T-cell (primary cell): ENCODE measurements around the gene AK5. TPM values are rescaled to one million over a fixed set of nuclear protein-coding genes. Genes with fewer than 3 reads are reported as not detected.
"Not testable (repeated sequence)": the region's sequence is repeated elsewhere in the genome, so short reads cannot be mapped to it uniquely, and the experiment has no call there.

Source experiments
- ATAC-seq, 4 experiments: fragments of 200-7000 bp in 3 of 4; fragments of 150-1000 bp in 1 of 4; cut with Tn5 transposase; replicated peaks in 1 of 4; 1 replicate in 3 of 4; 2 replicates in 1 of 4; pipeline ENCODE4 v1.10.0; 2021; ENCODE audit warnings: moderate library complexity in 3 of 4, mild to moderate bottlenecking in 2 of 4, moderate number of reproducible peaks in 1 of 4
- CTCF ChIA-PET, 2 donors: fragments of 300-600 bp; sonication (Branson Sonifier 250); formaldehyde crosslinking; loops; one replicate each; lab custom pipeline; 2022; ENCODE audit warnings: antibody characterized with exemption in 2 of 2; lab: Charles Lee
- POLR2A ChIA-PET, 2 donors: fragments of 300-600 bp; sonication (Branson Sonifier 250); formaldehyde crosslinking; loops; one replicate each; lab custom pipeline; 2022; ENCODE audit warnings: antibody characterized with exemption in 2 of 2; lab: Charles Lee
- DNase-seq, 35 experiments: peaks; one replicate each; pipeline versions ENCODE4 v3.0.0 to v3.0.0-alpha.2; 2013 to 2023
- H3K27ac ChIP-seq: one replicate; pipeline ENCODE4 v1.5.1; 2013; ENCODE audit warnings: low read length
- H3K27me3 ChIP-seq, 2 experiments: replicated peaks in 1 of 2; 1 replicate in 1 of 2; 2 replicates in 1 of 2; pipeline versions ENCODE4 v1.6.1 to v1.7.0; 2013; ENCODE audit warnings: low read length in 1 of 2, mixed read lengths in 1 of 2; ENCODE audit not compliant: control insufficient read depth in 2 of 2, insufficient read depth in 2 of 2; ENCODE audit errors: extremely low read depth in 1 of 2
- H3K36me3 ChIP-seq, 2 donors: 1 replicate in 1 of 2; 2 replicates in 1 of 2; pipeline versions ENCODE4 v1.6.1 to v1.7.0; 2013; ENCODE audit warnings: low read length in 1 of 2; ENCODE audit not compliant: control insufficient read depth in 2 of 2, insufficient read depth in 1 of 2; ENCODE audit errors: extremely low read depth in 1 of 2
- H3K4me1 ChIP-seq, 2 experiments: 1 replicate in 1 of 2; 2 replicates in 1 of 2; pipeline versions ENCODE4 v1.6.1 to v1.7.0; 2013; ENCODE audit warnings: low read length in 2 of 2, mixed read lengths in 1 of 2; ENCODE audit not compliant: insufficient read depth in 2 of 2, control insufficient read depth in 1 of 2; ENCODE audit errors: extremely low read depth in 1 of 2
- H3K4me3 ChIP-seq, 2 donors: 1 replicate in 1 of 2; 2 replicates in 1 of 2; pipeline versions ENCODE4 v1.5.1 to v1.7.0; 2013; ENCODE audit warnings: mild to moderate bottlenecking in 2 of 2, low read length in 1 of 2, moderate library complexity in 1 of 2; ENCODE audit not compliant: control insufficient read depth in 1 of 2; ENCODE audit errors: extremely low read depth in 1 of 2
- H3K9me3 ChIP-seq: 2 replicates; pipeline ENCODE4 v1.7.0; 2013
- H3K27ac Mint-ChIP-seq, 2 donors: one replicate each; pipeline ENCODE4 v1.8.0; 2020 to 2021; ENCODE audit warnings: mild to moderate bottlenecking in 2 of 2, mixed read lengths in 2 of 2
- H3K27me3 Mint-ChIP-seq, 2 donors: one replicate each; pipeline ENCODE4 v1.8.0; 2021 to 2022; ENCODE audit warnings: mixed read lengths in 2 of 2
- H3K36me3 Mint-ChIP-seq: one replicate; pipeline ENCODE4 v1.8.0; 2021; ENCODE audit warnings: mixed read lengths
- H3K4me1 Mint-ChIP-seq, 3 donors: one replicate each; pipeline ENCODE4 v1.8.0; 2020 to 2022; ENCODE audit warnings: mixed read lengths in 3 of 3, mild to moderate bottlenecking in 1 of 3
- H3K4me3 Mint-ChIP-seq, 3 donors: one replicate each; pipeline ENCODE4 v1.8.0; 2020 to 2022; ENCODE audit warnings: mild to moderate bottlenecking in 3 of 3, mixed read lengths in 3 of 3, moderate library complexity in 3 of 3
- H3K9me3 Mint-ChIP-seq, 3 donors: one replicate each; pipeline ENCODE4 v1.8.0; 2020 to 2022; ENCODE audit warnings: mixed read lengths in 3 of 3
- WGBS: methylation state at CpG from one replicate; pipeline ENCODE4 v1.1.5; 2013; ENCODE audit warnings: missing lambda C conversion rate; ENCODE audit not compliant: insufficient coverage; 5-methylcytosine and 5-hydroxymethylcytosine counted together
- total RNA-seq, 35 experiments: library from RNA in 6 of 35; stranded (reverse) in 6 of 35; fragments of 120-200 nt in 1 of 35; gene quantifications; one replicate each; pipeline versions ENCODE4 v1.2.1 to v1.2.4 and lab custom pipeline; 2013 to 2026

The AK5 gene
- total RNA-seq, 5 donors from 2014 or later (not counting 1 experiment from before 2014, with no cell fraction given), result 13.9 to 29.2 (median 26.3) TPM

- H3K9me3 ChIP-seq, H3K4me3 Mint-ChIP-seq, ATAC-seq, CTCF ChIA-PET, H3K27ac ChIP-seq, H3K4me3 ChIP-seq, H3K27me3 ChIP-seq, H3K9me3 Mint-ChIP-seq, DNase-seq, H3K27me3 Mint-ChIP-seq, POLR2A ChIA-PET, H3K27ac Mint-ChIP-seq, H3K36me3 ChIP-seq: not testable (repeated sequence)
- H3K4me1 Mint-ChIP-seq, result peaks cover 29 to 41% (median 34%) of the 10 kb centered on the region in 3 donors
- H3K36me3 Mint-ChIP-seq, result peaks cover 43% of the 10 kb centered on the region
- H3K4me1 ChIP-seq, result peaks cover 2 to 15% of the 10 kb centered on the region in 2 experiments
- no CpG with 5 or more reads among the region's 4 CpGs for WGBS
Measured at GRCh38 chr1:77408933-77409332, 127.1 kb downstream of the AK5 start.

GRCh38 chr1:77412069-77412819, 130.4 kb downstream of the AK5 start:
- ATAC-seq (no peak), DNase-seq (no peak)
- H3K36me3 ChIP-seq, result no peaks in the 10 kb centered on the region
- Mint-ChIP-seq H3K4me1 (peaks cover 26 to 29% (median 28%) of the 10 kb centered on the region in 3 donors), H3K27me3 (peaks cover 3 to 8% of the 10 kb centered on the region in 2 donors), H3K4me3 (peak overlapping the region in 1 of 3 donors; percentile 66), H3K27ac (peak overlapping the region; percentile 68 to 81), H3K36me3 (peaks cover 55% of the 10 kb centered on the region), H3K9me3 (peaks cover 3 to 7% (median 5%) of the 10 kb centered on the region in 3 donors)
- ChIA-PET CTCF (interaction anchor here in 1 of 2 donors (1.0 kb wide), 1 partner anchor 50 kb away, joined by 3 read pairs; no protein-coding TSS in a partner anchor), POLR2A (no interaction called here)
- H3K27ac ChIP-seq, result no peak overlapping the region
- no peaks in the 10 kb centered on the region for H3K9me3 ChIP-seq
- peaks cover 0 to 2% of the 10 kb centered on the region in 2 experiments for H3K27me3 ChIP-seq
- H3K4me1 ChIP-seq, result peaks cover 2 to 15% of the 10 kb centered on the region in 2 experiments
- WGBS, result 92% methylated on average over 5 of the region's 9 CpGs
- H3K4me3 ChIP-seq, result no peak overlapping the region

- peaks cover 5 to 9% (median 6%) of the 10 kb centered on the region in 3 donors for H3K9me3 Mint-ChIP-seq
- 61% methylated on average over 8 of the region's 8 CpGs for WGBS
- H3K4me3 Mint-ChIP-seq, result peak overlapping the region in 1 of 3 donors; percentile 66
- peaks cover 0 to 2% of the 10 kb centered on the region in 2 experiments for H3K27me3 ChIP-seq
- H3K4me1 ChIP-seq, result peaks cover 2 to 15% of the 10 kb centered on the region in 2 experiments
- DNase-seq (no peak), ATAC-seq (peak in 3 of 4 experiments; percentile 11 to 20 (median 12))
- peak overlapping the region; percentile 68 to 81 for H3K27ac Mint-ChIP-seq
- no peak overlapping the region for H3K4me3 ChIP-seq
- H3K27me3 Mint-ChIP-seq, result peaks cover 3 to 11% of the 10 kb centered on the region in 2 donors
- H3K27ac ChIP-seq, result no peak overlapping the region
- no peaks in the 10 kb centered on the region for H3K9me3 ChIP-seq
- peaks cover 0 to under 1% of the 10 kb centered on the region in 2 donors for H3K36me3 ChIP-seq
- POLR2A ChIA-PET, result no interaction called here
- H3K36me3 Mint-ChIP-seq, result peaks cover 61% of the 10 kb centered on the region
- CTCF ChIA-PET, result interaction anchor here in 1 of 2 donors (0.8 to 1.0 kb wide), 2 partner anchors 21 to 50 kb away, joined by 3 read pairs; no protein-coding TSS in a partner anchor
- H3K4me1 Mint-ChIP-seq, result peaks cover 27 to 29% (median 28%) of the 10 kb centered on the region in 3 donors
Measured at GRCh38 chr1:77412820-77413530, 131.2 kb downstream of the AK5 start.

GRCh38 chr1:77413541-77414335, 131.9 kb downstream of the AK5 start:
- ATAC-seq, result peak in 3 of 4 experiments; percentile 19 to 40 (median 38)
- no peak for DNase-seq
- Mint-ChIP-seq H3K36me3 (peaks cover 63% of the 10 kb centered on the region), H3K4me1 (peaks cover 31% of the 10 kb centered on the region in 3 donors), H3K27ac (peak overlapping the region; percentile 68 to 81), H3K27me3 (peaks cover 3 to 11% of the 10 kb centered on the region in 2 donors), H3K9me3 (peaks cover 5 to 9% (median 6%) of the 10 kb centered on the region in 3 donors), H3K4me3 (peak overlapping the region; percentile 0 to 66 (median 5))
- no peak overlapping the region for H3K4me3 ChIP-seq
- no peak overlapping the region for H3K27ac ChIP-seq
- CTCF ChIA-PET, result interaction anchor here in 1 of 2 donors (0.8 kb wide), 1 partner anchor 22 kb away, joined by 3 read pairs; no protein-coding TSS in a partner anchor
- POLR2A ChIA-PET, result interaction anchor here in 1 of 2 donors (0.6 kb wide), 1 partner anchor 773 kb away, joined by 4 read pairs; no protein-coding TSS in a partner anchor
- peaks cover 0 to 2% of the 10 kb centered on the region in 2 experiments for H3K27me3 ChIP-seq
- no CpG with 5 or more reads among the region's 7 CpGs for WGBS
- H3K9me3 ChIP-seq, result no peaks in the 10 kb centered on the region
- peaks cover 0 to 4% of the 10 kb centered on the region in 2 donors for H3K36me3 ChIP-seq
- H3K4me1 ChIP-seq, result peaks cover 2 to 15% of the 10 kb centered on the region in 2 experiments

GRCh38 chr1:77415579-77415978, 133.8 kb downstream of the AK5 start:
- H3K36me3 Mint-ChIP-seq, result peaks cover 59% of the 10 kb centered on the region
- peaks cover 2 to 5% (median 3%) of the 10 kb centered on the region in 3 donors for H3K9me3 Mint-ChIP-seq
- H3K27ac ChIP-seq, result no peak overlapping the region
- peaks cover 4 to 15% of the 10 kb centered on the region in 2 experiments for H3K4me1 ChIP-seq
- H3K4me1 Mint-ChIP-seq, result peaks cover 46 to 49% (median 48%) of the 10 kb centered on the region in 3 donors
- WGBS, result no CpG with 5 or more reads among the region's 4 CpGs
- peak overlapping the region in 1 of 2 donors; percentile 13 for H3K27ac Mint-ChIP-seq
- DNase-seq (no peak), ATAC-seq (no peak)
- H3K27me3 Mint-ChIP-seq, result peaks cover 3 to 11% of the 10 kb centered on the region in 2 donors
- no peaks in the 10 kb centered on the region for H3K9me3 ChIP-seq
- H3K4me3 Mint-ChIP-seq, result no peak overlapping the region
- peaks cover 0 to 2% of the 10 kb centered on the region in 2 experiments for H3K27me3 ChIP-seq
- POLR2A ChIA-PET, result no interaction called here
- peaks cover 0 to 4% of the 10 kb centered on the region in 2 donors for H3K36me3 ChIP-seq
- CTCF ChIA-PET, result no interaction called here
- H3K4me3 ChIP-seq, result no peak overlapping the region
